Trophoblast cell (in vitro differentiated cells and primary cell): ENCODE measurements around the gene EGR1.
"Not testable (repeated sequence)": the region's sequence is repeated elsewhere in the genome, so short reads cannot be mapped to it uniquely, and the experiment has no call there.

Experiments used
- DNase-seq, 2 donors: peaks; one replicate each; pipeline ENCODE4 v3.0.0-alpha.2; 2016
- H2AFZ ChIP-seq: 2 replicates; pipeline ENCODE4 v1.6.1; 2013; ENCODE audit warnings: low read length, moderate library complexity, mild to moderate bottlenecking; ENCODE audit not compliant: insufficient read depth, poor library complexity
- H2AK5ac ChIP-seq: 2 replicates; pipeline ENCODE4 v1.6.1; 2013; ENCODE audit warnings: mild to moderate bottlenecking, low read length
- H2BK120ac ChIP-seq: 2 replicates; pipeline ENCODE4 v1.6.1; 2013; ENCODE audit warnings: low read length, mild to moderate bottlenecking, moderate library complexity; ENCODE audit not compliant: insufficient read depth, poor library complexity
- H2BK12ac ChIP-seq: 2 replicates; pipeline ENCODE4 v1.6.1; 2013; ENCODE audit warnings: mild to moderate bottlenecking, low read length, moderate library complexity
- H2BK5ac ChIP-seq: 2 replicates; pipeline ENCODE4 v1.6.1; 2013; ENCODE audit warnings: low read length, low read depth, moderate library complexity, mild to moderate bottlenecking; ENCODE audit not compliant: poor library complexity
- H3K14ac ChIP-seq: 2 replicates; pipeline ENCODE4 v1.6.1; 2013; ENCODE audit warnings: mild to moderate bottlenecking, low read length
- H3K18ac ChIP-seq: 2 replicates; pipeline ENCODE4 v1.6.1; 2013; ENCODE audit warnings: mild to moderate bottlenecking, low read length
- H3K23ac ChIP-seq: 2 replicates; pipeline ENCODE4 v1.6.1; 2013; ENCODE audit warnings: low read length
- H3K27ac ChIP-seq: 2 replicates; pipeline ENCODE4 v1.5.1; 2013; ENCODE audit warnings: low read depth, mild to moderate bottlenecking, inconsistent platforms, low read length, moderate library complexity
- H3K27me3 ChIP-seq: 2 replicates; pipeline ENCODE4 v1.6.1; 2013; ENCODE audit warnings: inconsistent platforms, mild to moderate bottlenecking, low read length, moderate library complexity; ENCODE audit not compliant: insufficient read depth
- H3K36me3 ChIP-seq, 2 experiments: 1 replicate in 1 of 2; 2 replicates in 1 of 2; pipeline ENCODE4 v1.6.1; 2013; ENCODE audit warnings: low read length in 2 of 2, mild to moderate bottlenecking in 2 of 2, moderate library complexity in 1 of 2; ENCODE audit not compliant: insufficient read depth in 2 of 2, control insufficient read depth in 1 of 2
- H3K4ac ChIP-seq: 2 replicates; pipeline ENCODE4 v1.6.1; 2013; ENCODE audit warnings: low read depth, mild to moderate bottlenecking, low read length, moderate library complexity
- H3K4me1 ChIP-seq, 2 experiments: 1 replicate in 1 of 2; 2 replicates in 1 of 2; pipeline ENCODE4 v1.6.1; 2013; ENCODE audit warnings: low read length in 2 of 2, mild to moderate bottlenecking in 2 of 2, moderate library complexity in 1 of 2; ENCODE audit not compliant: insufficient read depth in 2 of 2, control insufficient read depth in 1 of 2
- H3K4me2 ChIP-seq: 2 replicates; pipeline ENCODE4 v1.6.1; 2013; ENCODE audit warnings: inconsistent platforms, mild to moderate bottlenecking, low read length, moderate library complexity
- H3K4me3 ChIP-seq: 2 replicates; pipeline ENCODE4 v1.5.1; 2013; ENCODE audit warnings: mild to moderate bottlenecking, low read depth, low read length, inconsistent platforms
- H3K79me1 ChIP-seq: one replicate; pipeline ENCODE4 v1.6.1; 2013; ENCODE audit warnings: low read length
- H3K79me2 ChIP-seq: 2 replicates; pipeline ENCODE4 v1.6.1; 2013; ENCODE audit warnings: low read length, mild to moderate bottlenecking; ENCODE audit not compliant: control insufficient read depth, insufficient read depth, poor library complexity
- H3K9ac ChIP-seq: 2 replicates; pipeline ENCODE4 v1.6.1; 2013; ENCODE audit warnings: mild to moderate bottlenecking, low read length
- H3K9me3 ChIP-seq: 2 replicates; pipeline ENCODE4 v1.6.1; 2013; ENCODE audit warnings: low read depth, mild to moderate bottlenecking, control low read depth, inconsistent platforms, low read length; ENCODE audit not compliant: insufficient read depth
- H4K12ac ChIP-seq: 2 replicates; pipeline ENCODE4 v1.6.1; 2013; ENCODE audit warnings: low read depth, mild to moderate bottlenecking, low read length, moderate library complexity
- H4K8ac ChIP-seq: 2 replicates; pipeline ENCODE4 v1.6.1; 2013; ENCODE audit warnings: low read depth, mild to moderate bottlenecking, low read length, moderate library complexity
- H4K91ac ChIP-seq: one replicate; pipeline ENCODE4 v1.6.1; 2013; ENCODE audit warnings: low read depth, mild to moderate bottlenecking, low read length, moderate library complexity
- WGBS: extraction: QIAGEN DNeasy Blood & Tissue Kit; methylation state at CpG from one replicate; pipeline ENCODE4 v1.1.7; 2013; ENCODE audit warnings: missing lambda C conversion rate; ENCODE audit not compliant: insufficient read length, insufficient coverage; ENCODE audit errors: extremely low coverage; 5-methylcytosine and 5-hydroxymethylcytosine counted together

EGR1 gene

DNA sequence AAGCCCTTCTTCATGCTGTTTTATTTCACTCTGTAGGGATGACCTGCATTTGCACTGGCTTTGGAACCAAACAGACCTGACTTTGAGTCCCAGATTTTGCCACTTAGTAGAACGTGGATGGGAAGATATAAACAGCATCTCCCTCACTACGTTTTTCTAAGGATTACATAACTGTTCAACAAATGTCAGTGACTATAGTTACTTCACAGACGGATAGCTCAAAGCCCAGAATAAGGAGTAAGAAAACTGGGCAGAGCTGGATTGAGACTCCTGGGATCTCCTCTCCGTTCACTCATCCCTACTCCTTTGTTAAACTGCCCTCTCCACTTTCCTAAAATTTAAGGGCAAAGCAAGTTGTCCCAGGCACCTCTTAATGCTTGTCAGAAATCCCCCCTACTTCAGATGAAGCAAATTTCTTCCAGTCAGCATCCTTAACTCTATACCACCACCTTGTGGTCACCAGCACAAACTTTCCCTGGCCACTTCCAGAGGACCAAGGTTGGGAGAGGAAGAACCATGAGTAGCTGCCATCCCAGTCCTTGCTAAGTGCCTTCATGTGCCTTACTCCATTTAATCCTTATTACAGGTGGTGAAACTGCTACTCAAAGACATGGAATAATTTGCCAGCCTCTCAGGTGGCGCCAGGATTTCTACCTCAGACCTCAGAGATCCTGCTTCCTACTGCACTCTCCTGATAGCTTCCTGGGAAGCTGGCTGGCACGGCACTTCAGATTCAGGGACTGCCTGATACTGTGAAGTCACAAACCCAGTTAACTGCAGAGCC is 38.4 kb downstream of the EGR1 start:
- Histone ChIP-seq H2AFZ (no peak overlapping the region), H2AK5ac (no peak overlapping the region), H3K4me1 (no peaks in the 10 kb centered on the region), H2BK120ac (no peak overlapping the region), H3K27me3 (no peaks in the 10 kb centered on the region), H3K4ac (no peak overlapping the region), H3K18ac (no peak overlapping the region), H2BK12ac (no peak overlapping the region), H4K91ac (no peak overlapping the region), H2BK5ac (no peak overlapping the region), H3K14ac (no peak overlapping the region), H3K9me3 (peaks cover 1% of the 10 kb centered on the region), H3K23ac (no peak overlapping the region), H3K4me3 (no peak overlapping the region), H3K9ac (no peak overlapping the region), H4K12ac (no peak overlapping the region), H3K36me3 (peaks cover 11 to 18% of the 10 kb centered on the region in 2 experiments), H3K27ac (no peak overlapping the region), H3K4me2 (no peak overlapping the region), H3K79me2 (no peaks in the 10 kb centered on the region), H3K79me1 (no peaks in the 10 kb centered on the region), H4K8ac (no peak overlapping the region)
- peak; percentile 42 to 78 for DNase-seq
- WGBS: no CpG with 5 or more reads among the region's 6 CpGs

DNA sequence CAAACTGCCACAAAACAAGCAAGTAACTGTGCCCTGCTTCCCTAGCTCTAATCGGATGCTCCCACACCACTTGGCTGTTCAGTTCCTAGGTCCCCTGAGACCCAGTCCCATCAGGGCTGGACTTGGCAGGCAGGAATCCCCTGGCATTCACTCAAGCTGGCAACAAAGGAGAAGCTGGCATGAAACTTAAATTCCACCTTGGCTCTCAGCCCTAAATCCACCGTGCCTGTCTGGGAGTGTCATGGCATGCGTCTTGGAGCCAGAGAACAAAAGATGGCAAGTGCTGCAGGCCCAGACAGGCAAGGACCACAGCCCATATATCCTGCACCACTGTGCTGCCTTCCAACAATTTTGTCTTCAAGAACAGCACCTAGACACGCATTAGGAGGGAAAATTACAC is 39.5 kb downstream of the EGR1 start:
- no peak overlapping the region for H3K4me3 ChIP-seq
- peaks cover 12 to 24% of the 10 kb centered on the region in 2 experiments for H3K36me3 ChIP-seq
- no peak overlapping the region for H2BK120ac ChIP-seq
- H3K9ac ChIP-seq: no peak overlapping the region
- no peak overlapping the region for H4K91ac ChIP-seq
- no peak overlapping the region for H4K12ac ChIP-seq
- H3K4me1 ChIP-seq: no peaks in the 10 kb centered on the region
- H3K9me3 ChIP-seq: peaks cover 1% of the 10 kb centered on the region
- no peak overlapping the region for H3K14ac ChIP-seq
- no peak overlapping the region for H3K18ac ChIP-seq
- no peaks in the 10 kb centered on the region for H3K27me3 ChIP-seq
- no peak overlapping the region for H3K27ac ChIP-seq
- no peak overlapping the region for H2AFZ ChIP-seq
- no peak overlapping the region for H2BK5ac ChIP-seq
- no peak overlapping the region for H3K4me2 ChIP-seq
- no peak overlapping the region for H2BK12ac ChIP-seq
- no CpG with 5 or more reads among the region's 4 CpGs for WGBS
- no peaks in the 10 kb centered on the region for H3K79me2 ChIP-seq
- H3K4ac ChIP-seq: no peak overlapping the region
- no peak overlapping the region for H3K23ac ChIP-seq
- no peak for DNase-seq
- H4K8ac ChIP-seq: no peak overlapping the region
- H2AK5ac ChIP-seq: no peak overlapping the region
- H3K79me1 ChIP-seq: no peaks in the 10 kb centered on the region

DNA sequence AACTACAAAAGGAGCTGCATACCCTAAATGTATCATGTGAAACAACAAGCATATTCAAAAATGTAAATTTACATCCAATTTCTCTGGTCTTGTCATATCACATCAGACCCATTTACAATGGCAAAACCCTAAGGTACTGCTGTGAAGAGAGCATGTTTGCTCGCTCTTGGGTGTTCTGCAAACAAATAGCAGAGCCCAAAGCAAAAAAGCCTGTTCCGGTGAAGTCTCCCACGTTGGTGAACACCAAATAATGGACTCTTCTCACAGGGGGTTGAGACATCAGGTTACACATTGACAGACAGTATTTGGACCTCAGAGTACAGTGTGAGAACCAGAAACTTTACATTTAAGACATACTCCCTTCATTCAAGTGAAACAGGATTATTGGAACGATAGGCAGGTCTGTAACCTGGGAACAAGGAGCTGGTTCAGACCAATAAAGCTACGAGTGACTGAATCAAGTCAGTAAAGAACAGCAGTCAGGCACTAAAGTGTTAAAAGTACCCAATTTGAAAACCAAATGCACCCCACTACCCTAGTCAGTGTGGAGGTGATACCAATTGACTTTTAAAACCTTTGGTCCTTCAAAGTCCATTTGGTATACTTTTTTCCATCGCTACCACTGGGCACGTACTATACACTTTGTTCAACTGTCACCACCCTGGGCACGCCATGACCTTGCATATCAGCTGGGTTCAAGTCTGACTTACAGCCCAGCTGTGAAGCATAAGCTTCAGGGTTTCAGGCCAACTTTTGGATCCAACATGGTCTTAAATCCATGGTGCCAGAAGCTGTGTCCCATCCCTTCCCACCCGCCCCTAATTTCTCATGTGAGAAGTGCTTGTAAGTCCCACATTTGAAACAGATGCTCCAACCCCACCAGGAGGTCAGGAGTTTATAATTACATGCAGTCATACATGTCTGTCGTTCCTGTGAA is 41.4 kb downstream of the EGR1 start:
- no peak overlapping the region for H3K23ac ChIP-seq
- no peaks in the 10 kb centered on the region for H3K79me1 ChIP-seq
- H3K4ac ChIP-seq: no peak overlapping the region
- H3K4me1 ChIP-seq: no peaks in the 10 kb centered on the region
- no peak overlapping the region for H2BK120ac ChIP-seq
- no peak overlapping the region for H3K9ac ChIP-seq
- no peak overlapping the region for H3K4me3 ChIP-seq
- no peak overlapping the region for H3K4me2 ChIP-seq
- H2AK5ac ChIP-seq: no peak overlapping the region
- no peak overlapping the region for H2BK12ac ChIP-seq
- H3K14ac ChIP-seq: no peak overlapping the region
- H2BK5ac ChIP-seq: no peak overlapping the region
- H3K79me2 ChIP-seq: no peaks in the 10 kb centered on the region
- no peaks in the 10 kb centered on the region for H3K9me3 ChIP-seq
- no peak overlapping the region for H4K91ac ChIP-seq
- no CpG with 5 or more reads among the region's 10 CpGs for WGBS
- DNase-seq: no peak
- no peak overlapping the region for H3K27ac ChIP-seq
- H2AFZ ChIP-seq: no peak overlapping the region
- H3K18ac ChIP-seq: no peak overlapping the region
- H4K8ac ChIP-seq: no peak overlapping the region
- no peaks in the 10 kb centered on the region for H3K27me3 ChIP-seq
- H4K12ac ChIP-seq: no peak overlapping the region
- H3K36me3 ChIP-seq: peaks cover 15 to 33% of the 10 kb centered on the region in 2 experiments

DNA sequence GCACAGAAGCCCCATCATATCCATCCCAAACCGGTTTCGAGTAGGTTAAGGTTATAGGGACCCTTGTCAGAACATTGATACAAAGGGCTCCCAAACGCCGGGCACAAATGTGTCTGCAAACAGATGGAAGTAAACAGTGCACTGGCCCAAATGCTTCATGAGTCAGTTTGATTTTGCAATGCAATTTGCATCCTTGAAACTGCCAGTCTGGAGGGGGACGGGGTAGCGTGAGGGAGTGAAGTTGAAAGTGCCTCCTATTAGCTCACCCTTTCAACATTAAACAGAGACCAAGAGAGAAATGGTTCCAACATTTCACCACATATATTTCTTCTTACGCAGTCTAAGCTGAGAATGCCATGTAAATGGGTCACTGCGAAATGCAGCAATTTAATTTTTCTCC is 42.2 kb downstream of the EGR1 start:
- H3K27me3 ChIP-seq, H2BK12ac ChIP-seq, H3K9ac ChIP-seq, H4K8ac ChIP-seq, DNase-seq, H3K4me2 ChIP-seq, H3K4ac ChIP-seq, H3K23ac ChIP-seq, H2AFZ ChIP-seq, H3K9me3 ChIP-seq, H3K4me1 ChIP-seq, H4K91ac ChIP-seq, H2AK5ac ChIP-seq, H3K18ac ChIP-seq, H3K14ac ChIP-seq, H2BK120ac ChIP-seq, H2BK5ac ChIP-seq, H4K12ac ChIP-seq, H3K79me1 ChIP-seq, H3K4me3 ChIP-seq, H3K79me2 ChIP-seq, H3K27ac ChIP-seq: not testable (repeated sequence)
- no CpG with 5 or more reads among the region's 8 CpGs for WGBS
- peaks cover 17 to 35% of the 10 kb centered on the region in 2 experiments for H3K36me3 ChIP-seq
